Measurements from ENCODE around the gene SEC23IP. TPM values are rescaled to one million over a fixed set of nuclear protein-coding genes. Genes with fewer than 3 reads are reported as not detected.

SEC23IP gene
- total RNA-seq, 1 experiment from 2014 or later, result 132 TPM

DNA sequence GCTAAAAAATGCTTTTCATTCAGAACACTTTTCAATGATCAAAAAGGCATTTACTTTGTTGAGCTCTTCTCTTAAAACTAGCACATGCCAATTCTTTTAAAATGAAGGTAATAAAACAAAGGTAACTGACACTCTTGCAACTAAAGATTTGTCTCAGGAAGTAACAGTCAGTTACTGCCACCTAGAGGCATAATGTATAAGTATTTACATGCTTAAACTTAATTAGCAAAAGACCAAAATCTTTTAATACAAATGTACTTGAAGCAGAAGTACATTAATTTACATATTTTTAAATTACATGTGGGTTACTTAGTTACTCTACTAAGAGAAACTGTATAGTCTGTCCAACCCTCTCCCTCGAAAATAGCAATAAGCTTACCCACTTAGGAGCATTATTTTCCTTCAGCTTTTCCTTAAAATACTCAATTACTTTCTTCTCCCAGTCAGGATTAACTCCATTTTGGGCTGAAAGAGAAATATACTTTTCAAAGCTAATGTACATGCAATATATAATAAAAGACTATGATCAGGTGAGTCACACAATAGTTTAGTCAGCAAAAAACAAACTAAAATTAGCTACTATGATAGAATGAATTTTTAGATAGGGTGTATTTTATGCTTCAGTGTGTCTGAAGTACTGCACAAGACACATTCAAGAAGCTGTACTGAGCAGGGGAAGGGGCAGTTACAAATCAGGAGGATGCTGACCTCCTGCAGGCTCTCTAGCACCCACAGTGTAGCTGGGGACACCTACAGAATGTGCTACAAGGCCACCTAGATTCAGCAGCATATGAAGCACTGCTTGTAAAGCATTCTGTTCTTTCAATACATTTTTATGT is 32.9 kb upstream of the SEC23IP start:
- Histone ChIP-seq H3K4me1 (ENCODE audit: control insufficient read depth, insufficient read depth, low read length) (peaks cover 17% of the 10 kb centered on the region), H3K36me3 (ENCODE audit: control insufficient read depth, insufficient read depth, low read length) (peaks cover 18% of the 10 kb centered on the region), H3K9me3 (ENCODE audit: control insufficient read depth, insufficient read depth, low read depth, low read length) (no peaks in the 10 kb centered on the region), H3K27ac (ENCODE audit: low read length) (no peak overlapping the region), H3K27me3 (ENCODE audit: control insufficient read depth, insufficient read depth, low read length) (no peaks in the 10 kb centered on the region), H3K4me3 (ENCODE audit: low read depth in 2 of 2, low read length in 2 of 2) (no peak overlapping the region)
- no TSS peak for BruUV-seq (replicated peaks)
- TF ChIP-seq CTCF (IDR thresholded peaks at IDR 0.05) (peak; percentile 71; the same call in 1 of the 2 replicates), POLR2AphosphoS5 (IDR thresholded peaks at IDR 0.05; ENCODE audit: low read depth, low read length) (no peak)
- ChIA-PET POLR2A (interaction anchor here (0.6 to 0.9 kb wide), 2 partner anchors 12 to 200 kb away, joined by 3 to 4 read pairs; no protein-coding TSS in a partner anchor), CTCF (interaction anchor here (0.5 to 2.2 kb wide), 5 partner anchors 13 to 181 kb away, joined by 3 to 26 read pairs (median 4); partner anchors contain the start of gene MCMBP)
- intact Hi-C loops (cut with micrococcal nuclease; ENCODE audit: unreplicated experiment) (loop anchor here (2.0 to 10.0 kb wide), 3 partner anchors 109 to 255 kb away; no protein-coding TSS in a partner anchor), in situ Hi-C loops (cut with HindIII; ENCODE audit: low pct_unique_long_range_greater_than_20kb, low sequenced_read_pairs) (no loop called here)
- DNase-seq (ENCODE audit: low read depth, low spot score) (no peak), ATAC-seq (peak; percentile 69)

DNA sequence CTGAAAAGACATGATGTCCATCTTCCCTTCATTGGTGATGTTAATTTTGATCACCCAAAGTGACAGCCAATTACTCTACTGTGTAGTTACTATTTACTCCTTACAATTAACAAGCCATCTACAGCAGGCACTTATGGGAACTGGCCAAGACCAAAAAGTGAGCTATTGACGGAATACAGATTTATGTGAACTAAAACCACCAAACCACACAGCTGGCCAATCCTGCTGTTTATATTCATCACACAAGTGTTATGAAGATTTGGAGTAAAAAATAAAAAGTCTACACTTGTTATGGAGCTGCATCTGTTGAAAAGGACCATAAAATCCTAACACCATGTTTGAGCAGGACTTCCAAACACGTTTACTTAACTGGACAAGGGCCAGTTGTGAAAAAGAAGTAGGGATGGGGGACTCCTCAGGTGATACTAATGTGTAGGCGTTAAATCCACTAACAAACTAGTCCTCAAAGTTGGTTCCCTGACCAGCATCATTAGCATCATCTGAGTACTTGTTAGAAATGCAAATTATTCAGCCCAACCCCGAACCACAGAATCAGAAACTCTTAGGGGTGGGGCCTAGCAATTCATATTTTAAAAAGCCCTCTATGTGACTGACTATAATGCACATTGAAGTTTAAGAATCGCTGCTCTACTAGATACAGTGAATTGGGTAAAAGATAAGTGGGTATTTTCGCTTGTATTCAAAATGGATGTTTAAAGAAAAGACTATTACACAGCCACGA is 31.5 kb upstream of the SEC23IP start:
- no peak for DNase-seq (ENCODE audit: low read depth, low spot score)
- CTCF ChIA-PET, result interaction anchor here (2.2 kb wide), 1 partner anchor 110 kb away, joined by 26 read pairs; no protein-coding TSS in a partner anchor
- in situ Hi-C loops (cut with HindIII; ENCODE audit: low pct_unique_long_range_greater_than_20kb, low sequenced_read_pairs) (no loop called here), intact Hi-C loops (cut with micrococcal nuclease; ENCODE audit: unreplicated experiment) (loop anchor here (5.0 kb wide), 1 partner anchor 174 kb away; no protein-coding TSS in a partner anchor)
- no peak for ATAC-seq
- peaks cover 17% of the 10 kb centered on the region for H3K4me1 ChIP-seq (ENCODE audit: control insufficient read depth, insufficient read depth, low read length)
- TF ChIP-seq, protein P1, sequence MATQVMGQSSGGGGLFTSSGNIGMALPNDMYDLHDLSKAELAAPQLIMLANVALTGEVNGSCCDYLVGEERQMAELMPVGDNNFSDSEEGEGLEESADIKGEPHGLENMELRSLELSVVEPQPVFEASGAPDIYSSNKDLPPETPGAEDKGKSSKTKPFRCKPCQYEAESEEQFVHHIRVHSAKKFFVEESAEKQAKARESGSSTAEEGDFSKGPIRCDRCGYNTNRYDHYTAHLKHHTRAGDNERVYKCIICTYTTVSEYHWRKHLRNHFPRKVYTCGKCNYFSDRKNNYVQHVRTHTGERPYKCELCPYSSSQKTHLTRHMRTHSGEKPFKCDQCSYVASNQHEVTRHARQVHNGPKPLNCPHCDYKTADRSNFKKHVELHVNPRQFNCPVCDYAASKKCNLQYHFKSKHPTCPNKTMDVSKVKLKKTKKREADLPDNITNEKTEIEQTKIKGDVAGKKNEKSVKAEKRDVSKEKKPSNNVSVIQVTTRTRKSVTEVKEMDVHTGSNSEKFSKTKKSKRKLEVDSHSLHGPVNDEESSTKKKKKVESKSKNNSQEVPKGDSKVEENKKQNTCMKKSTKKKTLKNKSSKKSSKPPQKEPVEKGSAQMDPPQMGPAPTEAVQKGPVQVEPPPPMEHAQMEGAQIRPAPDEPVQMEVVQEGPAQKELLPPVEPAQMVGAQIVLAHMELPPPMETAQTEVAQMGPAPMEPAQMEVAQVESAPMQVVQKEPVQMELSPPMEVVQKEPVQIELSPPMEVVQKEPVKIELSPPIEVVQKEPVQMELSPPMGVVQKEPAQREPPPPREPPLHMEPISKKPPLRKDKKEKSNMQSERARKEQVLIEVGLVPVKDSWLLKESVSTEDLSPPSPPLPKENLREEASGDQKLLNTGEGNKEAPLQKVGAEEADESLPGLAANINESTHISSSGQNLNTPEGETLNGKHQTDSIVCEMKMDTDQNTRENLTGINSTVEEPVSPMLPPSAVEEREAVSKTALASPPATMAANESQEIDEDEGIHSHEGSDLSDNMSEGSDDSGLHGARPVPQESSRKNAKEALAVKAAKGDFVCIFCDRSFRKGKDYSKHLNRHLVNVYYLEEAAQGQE (IDR thresholded peaks at IDR 0.05; ENCODE audit: insufficient read depth in 1 of 2, low read depth in 2 of 2, low read length in 1 of 2), result no peak
- TF ChIP-seq POLR2AphosphoS5 (IDR thresholded peaks at IDR 0.05; ENCODE audit: low read depth, low read length) (no peak), CTCF (IDR thresholded peaks at IDR 0.05) (no peak), SIN3A (IDR thresholded peaks at IDR 0.05; ENCODE audit: borderline replicate concordance, insufficient read depth, low read depth, low read length) (no peak), TCF7L2 (IDR thresholded peaks at IDR 0.05; ENCODE audit: low read depth, low read length) (no peak)
- BruUV-seq (replicated peaks), result no TSS peak
- no peak overlapping the region for H3K4me3 ChIP-seq (ENCODE audit: low read depth in 2 of 2, low read length in 2 of 2)
- POLR2A ChIA-PET, result interaction anchor here (0.5 kb wide), 1 partner anchor 10 kb away, joined by 3 read pairs; no protein-coding TSS in a partner anchor
- H3K36me3 ChIP-seq (ENCODE audit: control insufficient read depth, insufficient read depth, low read length), result peaks cover 18% of the 10 kb centered on the region
- no peak overlapping the region for H3K27ac ChIP-seq (ENCODE audit: low read length)
- no peaks in the 10 kb centered on the region for H3K27me3 ChIP-seq (ENCODE audit: control insufficient read depth, insufficient read depth, low read length)
- no peaks in the 10 kb centered on the region for H3K9me3 ChIP-seq (ENCODE audit: control insufficient read depth, insufficient read depth, low read depth, low read length)
